Measurements from ENCODE around the gene CYB561A3. TPM values are rescaled to one million over a fixed set of nuclear protein-coding genes. Genes with fewer than 3 reads are reported as not detected.

CYB561A3 gene
- total RNA-seq, 1 donor from 2014 or later: 47.0 TPM

- DNase-seq (ENCODE audit: low read depth): peak; percentile 34
Observed at GRCh38 chr11:61369372-61370348, 8.0 kb upstream of the CYB561A3 start.

GRCh38 chr11:61368646-61369045, 7.0 kb upstream of the CYB561A3 start:
- no peak for DNase-seq (ENCODE audit: low read depth)

- no peak for DNase-seq (ENCODE audit: low read depth)
Observed at GRCh38 chr11:61367406-61367805, 5.7 kb upstream of the CYB561A3 start.

- DNase-seq (ENCODE audit: low read depth): no peak
Observed at GRCh38 chr11:61364012-61364675, 2.5 kb upstream of the CYB561A3 start.

- DNase-seq (ENCODE audit: low read depth): peak; percentile 49
Observed at GRCh38 chr11:61362542-61362875, 827 bp upstream of the CYB561A3 start.

- DNase-seq (ENCODE audit: low read depth): no peak
Observed at GRCh38 chr11:61361237-61361740, 393 bp downstream of the CYB561A3 start.

GRCh38 chr11:61359516-61359915, 2.2 kb downstream of the CYB561A3 start:
- DNase-seq (ENCODE audit: low read depth): no peak

- no peak for DNase-seq (ENCODE audit: low read depth)
Observed at GRCh38 chr11:61358566-61358965, 3.1 kb downstream of the CYB561A3 start.

- no peak for DNase-seq (ENCODE audit: low read depth)
Observed at GRCh38 chr11:61357894-61358239, 3.8 kb downstream of the CYB561A3 start.

GRCh38 chr11:61357233-61357893, 4.3 kb downstream of the CYB561A3 start:
- no peak for DNase-seq (ENCODE audit: low read depth)

GRCh38 chr11:61356706-61357105, 5.0 kb downstream of the CYB561A3 start:
- DNase-seq (ENCODE audit: low read depth): no peak

GRCh38 chr11:61354208-61354607, 7.5 kb downstream of the CYB561A3 start:
- DNase-seq (ENCODE audit: low read depth): no peak

- DNase-seq (ENCODE audit: low read depth): no peak
Observed at GRCh38 chr11:61353131-61354067, 8.3 kb downstream of the CYB561A3 start.

GRCh38 chr11:61352038-61352437, 9.6 kb downstream of the CYB561A3 start:
- no peak for DNase-seq (ENCODE audit: low read depth)

- no peak for DNase-seq (ENCODE audit: low read depth)
Observed at GRCh38 chr11:61350803-61351202, 10.9 kb downstream of the CYB561A3 start.

- no peak for DNase-seq (ENCODE audit: low read depth)
Observed at GRCh38 chr11:61350336-61350735, 11.3 kb downstream of the CYB561A3 start.

GRCh38 chr11:61349916-61350315, 11.8 kb downstream of the CYB561A3 start:
- no peak for DNase-seq (ENCODE audit: low read depth)

- no peak for DNase-seq (ENCODE audit: low read depth)
Observed at GRCh38 chr11:61349189-61349751, 12.4 kb downstream of the CYB561A3 start.

- DNase-seq (ENCODE audit: low read depth): no peak
Observed at GRCh38 chr11:61347916-61348461, 13.7 kb downstream of the CYB561A3 start.

- no peak for DNase-seq (ENCODE audit: low read depth)
Observed at GRCh38 chr11:61345954-61346843, 15.5 kb downstream of the CYB561A3 start.

Data from renal cortical epithelial cell (primary cell).